ENCODE measurements around the gene EFHB.
A peak's percentile ranks its signal among the peaks of the same experiment; 100 is the strongest.

The EFHB gene

DNA sequence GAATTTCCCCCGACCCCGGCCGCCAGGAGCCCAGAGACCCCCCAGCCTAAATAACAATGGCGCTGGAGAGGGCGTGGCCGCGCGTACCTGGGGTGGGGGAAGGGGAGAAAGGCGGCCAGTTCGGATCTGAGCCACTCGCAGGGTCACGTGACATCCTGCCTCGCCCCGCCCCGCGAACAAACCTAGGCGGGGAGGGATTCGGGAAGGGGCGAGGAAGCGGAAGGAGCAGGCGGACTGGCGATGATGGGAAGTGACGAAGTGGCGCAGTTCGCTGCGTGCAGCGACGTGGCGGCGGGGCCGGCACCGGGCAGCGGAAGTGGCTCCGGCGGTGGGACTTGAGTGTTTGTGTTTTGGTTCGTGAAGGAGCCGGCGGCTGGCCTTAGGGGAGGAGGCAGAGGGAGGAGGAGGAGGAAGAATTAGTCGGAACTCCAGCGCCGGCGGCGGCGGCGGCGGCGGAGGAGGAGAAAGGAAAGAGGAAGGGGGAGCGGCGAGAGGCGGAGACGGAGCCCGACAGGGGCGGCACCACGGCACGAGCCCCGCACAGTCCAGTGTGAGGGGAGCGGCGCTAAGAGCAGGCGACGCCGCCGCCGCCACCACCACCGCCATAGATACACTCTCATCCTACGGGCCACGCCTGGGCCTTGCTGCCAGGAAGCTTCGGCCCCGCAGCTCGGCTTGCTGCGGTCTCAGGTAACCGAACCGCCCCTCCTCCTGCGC is 13.0 kb upstream of the EFHB start, which contains the start of gene RAB5A:
RAB5A (plus strand) TSS at position 266 of the 717 bp plus-strand sequence. CDS start 3,802 bp downstream, outside the sequence.
- peak; percentile 99 for DNase-seq (ENCODE audit: low read depth)
- TF ChIP-seq, protein P1, sequence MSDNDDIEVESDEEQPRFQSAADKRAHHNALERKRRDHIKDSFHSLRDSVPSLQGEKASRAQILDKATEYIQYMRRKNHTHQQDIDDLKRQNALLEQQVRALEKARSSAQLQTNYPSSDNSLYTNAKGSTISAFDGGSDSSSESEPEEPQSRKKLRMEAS (IDR thresholded peaks at IDR 0.05; ENCODE audit: low read depth, low read length): peak; percentile 83
- TF ChIP-seq MYC (IDR thresholded peaks at IDR 0.05; ENCODE audit: low read depth, low read length) (peak; percentile 61), POLR2A (IDR thresholded peaks at IDR 0.05; ENCODE audit: extremely low read depth, insufficient read length) (peak; percentile 53), CTCF (IDR thresholded peaks at IDR 0.05; ENCODE audit: low read depth, low read length) (no peak)
- H3K4me3 ChIP-seq (ENCODE audit: low read depth, low read length): peak within 1 kb of the TSS; percentile 98

- DNase-seq (ENCODE audit: low read depth): peak; percentile 53
- H3K4me3 ChIP-seq (ENCODE audit: low read depth, low read length): peak overlapping the region; percentile 89
- TF ChIP-seq POLR2A (IDR thresholded peaks at IDR 0.05; ENCODE audit: extremely low read depth, insufficient read length) (no peak), MYC (IDR thresholded peaks at IDR 0.05; ENCODE audit: low read depth, low read length) (no peak), CTCF (IDR thresholded peaks at IDR 0.05; ENCODE audit: low read depth, low read length) (no peak)
- TF ChIP-seq, protein P1 (IDR thresholded peaks at IDR 0.05; ENCODE audit: low read depth, low read length): no peak
Observed at GRCh38 chr3:19945969-19946831, 12.2 kb upstream of the EFHB start.

- TF ChIP-seq POLR2A (IDR thresholded peaks at IDR 0.05; ENCODE audit: extremely low read depth, insufficient read length) (no peak), MYC (IDR thresholded peaks at IDR 0.05; ENCODE audit: low read depth, low read length) (no peak), CTCF (IDR thresholded peaks at IDR 0.05; ENCODE audit: low read depth, low read length) (no peak)
- TF ChIP-seq, protein P1 (IDR thresholded peaks at IDR 0.05; ENCODE audit: low read depth, low read length): no peak
- DNase-seq (ENCODE audit: low read depth): peak; percentile 51
- peak overlapping the region; percentile 89 for H3K4me3 ChIP-seq (ENCODE audit: low read depth, low read length)
Observed at GRCh38 chr3:19945534-19945933, 11.5 kb upstream of the EFHB start.

- TF ChIP-seq MYC (IDR thresholded peaks at IDR 0.05; ENCODE audit: low read depth, low read length) (no peak), CTCF (IDR thresholded peaks at IDR 0.05; ENCODE audit: low read depth, low read length) (no peak), POLR2A (IDR thresholded peaks at IDR 0.05; ENCODE audit: extremely low read depth, insufficient read length) (no peak)
- TF ChIP-seq, protein P1 (IDR thresholded peaks at IDR 0.05; ENCODE audit: low read depth, low read length): no peak
- no peak overlapping the region for H3K4me3 ChIP-seq (ENCODE audit: low read depth, low read length)
- DNase-seq (ENCODE audit: low read depth): no peak
Observed at GRCh38 chr3:19940643-19941042, 6.6 kb upstream of the EFHB start.

GRCh38 chr3:19938295-19938627 is 4.2 kb upstream of the EFHB start:
- TF ChIP-seq MYC (IDR thresholded peaks at IDR 0.05; ENCODE audit: low read depth, low read length) (no peak), POLR2A (IDR thresholded peaks at IDR 0.05; ENCODE audit: extremely low read depth, insufficient read length) (no peak), CTCF (IDR thresholded peaks at IDR 0.05; ENCODE audit: low read depth, low read length) (no peak)
- TF ChIP-seq, protein P1 (IDR thresholded peaks at IDR 0.05; ENCODE audit: low read depth, low read length): no peak
- no peak for DNase-seq (ENCODE audit: low read depth)
- H3K4me3 ChIP-seq (ENCODE audit: low read depth, low read length): no peak overlapping the region

All from NB4 (cell line).